CD4-positive, CD25-positive, alpha-beta regulatory T cell (primary cell): Measurements from ENCODE around the gene CACNA1A. TPM values are rescaled to one million over a fixed set of nuclear protein-coding genes. Genes with fewer than 3 reads are reported as not detected.

Experiments
- ATAC-seq, 2 donors: fragments of 150-1000 bp; cut with Tn5 transposase; one replicate each; pipeline ENCODE4 v1.10.0; 2021; ENCODE audit warnings: low read depth in 2 of 2, moderate number of reproducible peaks in 2 of 2, moderate library complexity in 1 of 2
- DNase-seq, 3 donors: peaks; one replicate each; pipeline versions ENCODE4 v3.0.0 to v3.0.0-alpha.2; 2012 to 2022; ENCODE audit warnings: mixed read lengths in 1 of 3
- H3K27ac ChIP-seq: one replicate; pipeline ENCODE4 v1.7.0; 2013; ENCODE audit warnings: mild to moderate bottlenecking, low read length; ENCODE audit not compliant: insufficient read depth, poor library complexity, severe bottlenecking
- H3K27me3 ChIP-seq: one replicate; pipeline ENCODE4 v1.7.0; 2013; ENCODE audit warnings: low read length; ENCODE audit not compliant: control insufficient read depth, insufficient read depth
- H3K36me3 ChIP-seq: one replicate; pipeline ENCODE4 v1.7.0; 2013; ENCODE audit warnings: mild to moderate bottlenecking, low read length, moderate library complexity; ENCODE audit not compliant: control insufficient read depth, insufficient read depth
- H3K4me1 ChIP-seq: 2 replicates; pipeline ENCODE4 v1.7.0; 2013; ENCODE audit warnings: mild to moderate bottlenecking, low read length; ENCODE audit not compliant: insufficient read depth, control insufficient read depth, poor library complexity, severe bottlenecking
- H3K4me3 ChIP-seq: one replicate; pipeline ENCODE4 v1.7.0; 2013; ENCODE audit warnings: low read depth, mild to moderate bottlenecking, low read length, moderate library complexity
- H3K9me3 ChIP-seq, 2 experiments: 1 replicate in 1 of 2; 2 replicates in 1 of 2; pipeline ENCODE4 v1.7.0; 2013; ENCODE audit warnings: low read length in 2 of 2, mild to moderate bottlenecking in 1 of 2, moderate library complexity in 1 of 2; ENCODE audit not compliant: control insufficient read depth in 2 of 2
- H3K27ac Mint-ChIP-seq, 3 donors: one replicate each; pipeline ENCODE4 v1.8.0; 2020 to 2022; ENCODE audit warnings: mild to moderate bottlenecking in 3 of 3, mixed read lengths in 3 of 3, moderate library complexity in 2 of 3
- H3K27me3 Mint-ChIP-seq: one replicate; pipeline ENCODE4 v1.8.0; 2022; ENCODE audit warnings: mild to moderate bottlenecking, mixed read lengths
- H3K36me3 Mint-ChIP-seq: one replicate; pipeline ENCODE4 v1.8.0; 2020; ENCODE audit warnings: mixed read lengths
- H3K4me1 Mint-ChIP-seq, 4 donors: one replicate each; pipeline ENCODE4 v1.8.0; 2020 to 2022; ENCODE audit warnings: mixed read lengths in 4 of 4, mild to moderate bottlenecking in 1 of 4
- H3K4me3 Mint-ChIP-seq, 4 donors: one replicate each; pipeline ENCODE4 v1.8.0; 2020 to 2022; ENCODE audit warnings: mild to moderate bottlenecking in 4 of 4, mixed read lengths in 4 of 4, moderate library complexity in 3 of 4
- H3K9me3 Mint-ChIP-seq, 7 donors: one replicate each; pipeline ENCODE4 v1.8.0; 2020 to 2022; ENCODE audit warnings: mixed read lengths in 7 of 7, mild to moderate bottlenecking in 3 of 7, moderate library complexity in 2 of 7
- polyA plus RNA-seq, 4 donors: library from polyadenylated mRNA; unstranded; fragments of 300-500 nt; fragmentation: Illumina TruSeq; gene quantifications; one replicate each; pipeline ENCODE4 v1.2.3, GENCODE V29; 2021
- total RNA-seq: library from RNA; stranded (reverse); gene quantifications from one replicate; pipeline ENCODE4 v1.2.3, GENCODE V29; 2022

Gene CACNA1A
- total RNA-seq, result 0.62 TPM
- under 1 TPM in 1 of 4 donors, not detected in 3; 0.16 TPM for polyA plus RNA-seq

DNA sequence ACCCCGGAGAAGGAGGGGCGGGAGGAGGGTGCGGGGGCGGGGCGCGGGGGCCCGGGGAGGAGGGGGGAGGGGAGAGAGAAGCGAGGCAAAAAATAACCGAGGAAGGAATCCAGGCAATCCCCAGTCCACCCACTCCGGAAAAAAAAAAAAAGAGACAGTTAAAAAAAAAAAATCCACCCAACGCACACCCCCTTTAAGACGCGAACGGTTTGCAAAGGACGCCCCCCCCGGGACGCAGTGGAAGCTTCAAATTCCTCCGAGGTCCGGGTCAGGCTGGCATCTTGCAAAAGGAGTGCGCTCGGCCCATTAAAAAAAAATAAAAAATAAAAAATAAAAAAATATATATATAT is at the start of gene CACNA1A:
Gene CACNA1A (minus strand): TSS at position 9 of the 350 bp plus-strand sequence. CDS start 255 bp downstream, outside the sequence.
- peaks cover 0 to 7% (median 0%) of the 10 kb centered on the region in 4 donors for H3K4me1 Mint-ChIP-seq
- DNase-seq (no peak), ATAC-seq (no peak)
- H3K27me3 Mint-ChIP-seq, result peaks cover 62% of the 10 kb centered on the region
- H3K4me3 Mint-ChIP-seq, result peak within 1 kb of the TSS in 2 of 4 donors; percentile 41 to 54
- peaks cover 0 to 2% (median 0%) of the 10 kb centered on the region in 7 donors for H3K9me3 Mint-ChIP-seq
- no peak within 1 kb of the TSS for H3K27ac Mint-ChIP-seq
- Histone ChIP-seq H3K9me3 (no peaks in the 10 kb centered on the region), H3K27ac (no peak within 1 kb of the TSS), H3K4me1 (peaks cover 3% of the 10 kb centered on the region), H3K27me3 (peaks cover 20% of the 10 kb centered on the region), H3K4me3 (no peak within 1 kb of the TSS), H3K36me3 (no peaks in the 10 kb centered on the region)
- H3K36me3 Mint-ChIP-seq, result no peaks in the 10 kb centered on the region

DNA sequence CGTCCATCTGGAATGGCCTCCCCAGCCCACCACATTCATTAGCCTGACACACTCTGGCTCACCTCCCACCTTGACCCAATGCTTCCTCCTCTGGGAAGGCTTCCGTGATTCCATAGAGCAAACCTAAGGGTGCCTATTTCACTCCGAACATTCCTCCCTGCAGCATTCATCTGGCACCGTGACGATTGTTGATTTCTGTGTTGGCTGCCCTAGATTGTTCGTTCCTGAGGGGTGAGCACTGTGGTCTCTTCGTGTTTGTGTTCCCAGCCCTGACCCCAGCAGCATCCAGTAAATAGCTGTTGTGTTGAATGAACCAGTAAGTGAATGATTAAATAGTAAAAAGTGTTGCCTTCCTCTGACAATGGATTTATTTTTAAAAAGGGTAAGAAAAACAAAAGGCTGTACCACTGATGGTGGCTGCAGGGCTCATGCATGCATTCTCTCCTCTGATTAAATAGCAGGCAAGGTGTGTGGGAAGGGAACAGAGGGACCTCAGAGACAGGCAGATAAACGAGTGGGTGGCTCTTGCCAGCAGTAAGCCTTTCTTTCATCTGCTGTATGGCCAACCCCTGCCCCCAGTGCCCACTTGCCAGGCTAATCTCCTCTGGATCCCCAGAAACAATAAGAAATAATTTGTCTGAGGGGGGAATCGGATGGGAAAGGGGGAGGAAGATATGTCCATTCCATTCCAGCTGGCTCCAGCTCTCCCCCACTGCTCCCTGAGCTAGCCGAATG is 48.4 kb upstream of the CACNA1A start:
- DNase-seq (no peak), ATAC-seq (no peak)
- Histone ChIP-seq H3K4me3 (no peak overlapping the region), H3K4me1 (no peaks in the 10 kb centered on the region), H3K27ac (no peak overlapping the region), H3K36me3 (no peaks in the 10 kb centered on the region), H3K9me3 (no peaks in the 10 kb centered on the region), H3K27me3 (peaks cover 2% of the 10 kb centered on the region)
- Mint-ChIP-seq H3K4me3 (no peak overlapping the region), H3K36me3 (no peaks in the 10 kb centered on the region), H3K27me3 (peaks cover 29% of the 10 kb centered on the region), H3K9me3 (no peaks in the 10 kb centered on the region), H3K27ac (no peak overlapping the region), H3K4me1 (no peaks in the 10 kb centered on the region)

DNA sequence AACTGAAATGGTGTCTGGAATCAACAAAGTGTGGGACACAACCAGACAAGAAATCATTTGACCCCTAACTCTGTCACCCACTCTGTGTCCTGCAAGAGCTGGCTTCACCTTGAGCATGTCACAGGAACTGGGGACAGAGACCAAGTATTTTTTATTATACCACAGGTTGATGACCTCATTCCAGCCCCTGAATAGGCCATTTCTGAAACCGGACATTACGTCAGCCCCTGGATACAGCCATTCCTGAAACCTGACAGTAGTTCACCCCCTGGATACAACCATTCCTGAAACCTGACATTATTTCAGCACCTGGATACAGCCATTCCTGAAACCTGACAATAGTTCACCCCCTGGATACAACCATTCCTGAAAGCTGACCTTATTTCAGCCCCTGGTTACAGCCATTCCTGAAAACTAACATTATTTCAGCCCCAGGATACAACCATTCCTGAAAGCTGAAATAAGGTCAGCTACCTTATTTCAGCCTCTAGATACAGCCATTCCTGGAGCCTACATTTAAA is 47.7 kb upstream of the CACNA1A start:
- Mint-ChIP-seq H3K9me3 (no peaks in the 10 kb centered on the region), H3K4me3 (no peak overlapping the region), H3K27me3 (peaks cover 31% of the 10 kb centered on the region), H3K27ac (no peak overlapping the region), H3K4me1 (no peaks in the 10 kb centered on the region), H3K36me3 (no peaks in the 10 kb centered on the region)
- Histone ChIP-seq H3K4me3 (no peak overlapping the region), H3K4me1 (no peaks in the 10 kb centered on the region), H3K27ac (no peak overlapping the region), H3K27me3 (peaks cover 2% of the 10 kb centered on the region), H3K36me3 (no peaks in the 10 kb centered on the region), H3K9me3 (no peaks in the 10 kb centered on the region)
- ATAC-seq (no peak), DNase-seq (no peak)

- H3K4me1 Mint-ChIP-seq, result no peaks in the 10 kb centered on the region
- Histone ChIP-seq H3K4me3 (no peak overlapping the region), H3K4me1 (no peaks in the 10 kb centered on the region), H3K27me3 (peaks cover 4% of the 10 kb centered on the region), H3K9me3 (peaks cover 0 to 3% of the 10 kb centered on the region in 2 experiments), H3K36me3 (no peaks in the 10 kb centered on the region), H3K27ac (no peak overlapping the region)
- H3K36me3 Mint-ChIP-seq, result no peaks in the 10 kb centered on the region
- no peak overlapping the region for H3K4me3 Mint-ChIP-seq
- peak overlapping the region in 1 of 3 donors; percentile 86 for H3K27ac Mint-ChIP-seq
- no peak for DNase-seq
- peaks cover 0 to 4% (median 0%) of the 10 kb centered on the region in 7 donors for H3K9me3 Mint-ChIP-seq
- peaks cover 16% of the 10 kb centered on the region for H3K27me3 Mint-ChIP-seq
- ATAC-seq, result no peak
These were observed 41.9 kb upstream of the CACNA1A start for GRCh38 chr19:13548131-13548530.

DNA sequence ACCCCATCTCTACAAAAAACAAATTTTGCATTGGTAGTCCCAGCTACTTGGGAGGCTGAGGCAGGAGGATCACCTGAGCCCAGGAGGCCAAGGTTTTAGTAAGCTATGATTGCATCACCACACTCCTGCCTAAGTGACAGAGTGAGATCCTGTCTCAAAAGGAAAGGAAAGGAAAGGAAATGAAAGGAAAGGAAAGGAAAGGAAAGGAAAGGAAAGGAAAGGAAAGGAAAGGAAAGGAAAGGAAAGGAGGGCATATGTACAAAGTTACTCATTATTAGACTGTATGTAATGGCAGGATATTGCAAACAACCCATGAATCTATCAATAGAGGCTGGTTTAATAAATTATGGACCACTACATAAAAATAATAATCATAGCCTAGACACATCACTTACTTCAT is 40.8 kb upstream of the CACNA1A start:
- Histone ChIP-seq H3K27me3 (peaks cover 3% of the 10 kb centered on the region), H3K36me3 (no peaks in the 10 kb centered on the region), H3K27ac (no peak overlapping the region), H3K9me3 (peaks cover 0 to 3% of the 10 kb centered on the region in 2 experiments), H3K4me3 (no peak overlapping the region), H3K4me1 (no peaks in the 10 kb centered on the region)
- no peak for ATAC-seq
- Mint-ChIP-seq H3K4me3 (no peak overlapping the region), H3K27ac (no peak overlapping the region), H3K4me1 (no peaks in the 10 kb centered on the region), H3K27me3 (peaks cover 15% of the 10 kb centered on the region), H3K36me3 (no peaks in the 10 kb centered on the region), H3K9me3 (peaks cover 0 to 8% (median 4%) of the 10 kb centered on the region in 7 donors)
- DNase-seq, result no peak

- H3K9me3 ChIP-seq, result peaks cover 0 to 3% of the 10 kb centered on the region in 2 experiments
- no peak overlapping the region for H3K4me3 Mint-ChIP-seq
- no peaks in the 10 kb centered on the region for H3K4me1 Mint-ChIP-seq
- no peaks in the 10 kb centered on the region for H3K4me1 ChIP-seq
- no peak overlapping the region for H3K27ac Mint-ChIP-seq
- peaks cover 0 to 8% (median 4%) of the 10 kb centered on the region in 7 donors for H3K9me3 Mint-ChIP-seq
- H3K36me3 Mint-ChIP-seq, result no peaks in the 10 kb centered on the region
- H3K4me3 ChIP-seq, result no peak overlapping the region
- H3K27me3 ChIP-seq, result peaks cover 3% of the 10 kb centered on the region
- no peaks in the 10 kb centered on the region for H3K36me3 ChIP-seq
- ATAC-seq, result no peak
- H3K27ac ChIP-seq, result no peak overlapping the region
- no peak for DNase-seq
- peaks cover 21% of the 10 kb centered on the region for H3K27me3 Mint-ChIP-seq
These were observed 38.1 kb upstream of the CACNA1A start for GRCh38 chr19:13544423-13544822.

DNA sequence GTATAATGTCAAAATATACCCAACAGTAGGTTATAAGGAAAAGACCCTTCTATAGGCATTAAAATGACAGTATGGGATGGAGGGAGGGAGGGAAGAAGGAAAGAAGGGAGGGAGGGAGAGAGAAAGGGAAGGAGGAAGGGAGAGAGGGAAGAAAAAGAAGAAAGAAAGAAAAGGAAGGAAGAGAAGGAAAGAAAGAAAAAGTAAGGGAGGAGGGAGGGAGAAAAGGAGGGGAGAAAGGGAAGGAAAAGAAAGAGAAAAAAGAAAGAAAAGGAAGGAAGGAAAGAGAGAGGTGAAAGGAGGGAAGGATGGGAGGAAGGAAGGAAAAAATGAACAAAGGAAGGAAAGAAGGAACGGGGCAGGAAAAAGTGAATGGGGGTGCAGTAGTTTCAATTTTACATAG is 35.3 kb upstream of the CACNA1A start:
- Mint-ChIP-seq H3K9me3 (peaks cover 0 to 10% (median 4%) of the 10 kb centered on the region in 7 donors), H3K4me1 (no peaks in the 10 kb centered on the region), H3K27me3 (peaks cover 28% of the 10 kb centered on the region), H3K4me3 (no peak overlapping the region), H3K27ac (no peak overlapping the region), H3K36me3 (no peaks in the 10 kb centered on the region)
- Histone ChIP-seq H3K4me3 (no peak overlapping the region), H3K9me3 (peaks cover 0 to 3% of the 10 kb centered on the region in 2 experiments), H3K4me1 (no peaks in the 10 kb centered on the region), H3K27ac (no peak overlapping the region), H3K36me3 (no peaks in the 10 kb centered on the region), H3K27me3 (peaks cover 3% of the 10 kb centered on the region)
- ATAC-seq, result no peak
- no peak for DNase-seq

DNA sequence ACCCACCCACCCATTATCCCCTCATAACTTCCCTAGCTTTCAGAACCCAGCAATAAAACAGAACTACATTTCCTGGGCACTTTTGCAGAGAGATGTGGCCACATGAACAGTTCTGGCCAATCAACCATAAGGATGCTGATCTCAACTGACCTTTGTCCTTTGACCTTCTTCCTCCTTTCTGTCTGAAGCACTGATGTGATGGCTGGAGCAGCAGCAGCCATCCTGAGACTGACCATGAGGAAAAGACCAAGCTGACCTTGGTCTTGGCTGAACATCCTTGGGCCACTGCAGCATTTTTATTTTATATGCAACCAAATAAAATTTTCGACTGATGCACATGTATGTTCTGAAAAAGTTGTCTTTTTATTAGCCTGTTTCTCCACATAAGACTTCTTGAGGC is 33.1 kb upstream of the CACNA1A start:
- ATAC-seq (no peak), DNase-seq (no peak)
- H3K4me1 ChIP-seq, result no peaks in the 10 kb centered on the region
- no peak overlapping the region for H3K4me3 Mint-ChIP-seq
- no peaks in the 10 kb centered on the region for H3K27me3 ChIP-seq
- H3K36me3 ChIP-seq, result no peaks in the 10 kb centered on the region
- H3K4me1 Mint-ChIP-seq, result no peaks in the 10 kb centered on the region
- no peaks in the 10 kb centered on the region for H3K9me3 ChIP-seq
- H3K27ac Mint-ChIP-seq, result no peak overlapping the region
- peaks cover 28% of the 10 kb centered on the region for H3K27me3 Mint-ChIP-seq
- no peaks in the 10 kb centered on the region for H3K36me3 Mint-ChIP-seq
- H3K27ac ChIP-seq, result no peak overlapping the region
- H3K4me3 ChIP-seq, result no peak overlapping the region
- H3K9me3 Mint-ChIP-seq, result peaks cover 0 to 10% (median 4%) of the 10 kb centered on the region in 7 donors
